Cerebellar nuclear complex (tissue), 1 donor: Measurements from ENCODE around the gene CNTD1.
"Not testable (repeated sequence)": the region's sequence is repeated elsewhere in the genome, so short reads cannot be mapped to it uniquely, and the experiment has no call there.

Source experiments
- DNase-seq, 2 experiments: peaks; one replicate each; lab custom pipeline; 2025; lab: John Stamatoyannopoulos, UW

The CNTD1 gene, protein sequence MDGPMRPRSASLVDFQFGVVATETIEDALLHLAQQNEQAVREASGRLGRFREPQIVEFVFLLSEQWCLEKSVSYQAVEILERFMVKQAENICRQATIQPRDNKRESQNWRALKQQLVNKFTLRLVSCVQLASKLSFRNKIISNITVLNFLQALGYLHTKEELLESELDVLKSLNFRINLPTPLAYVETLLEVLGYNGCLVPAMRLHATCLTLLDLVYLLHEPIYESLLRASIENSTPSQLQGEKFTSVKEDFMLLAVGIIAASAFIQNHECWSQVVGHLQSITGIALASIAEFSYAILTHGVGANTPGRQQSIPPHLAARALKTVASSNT

DNA sequence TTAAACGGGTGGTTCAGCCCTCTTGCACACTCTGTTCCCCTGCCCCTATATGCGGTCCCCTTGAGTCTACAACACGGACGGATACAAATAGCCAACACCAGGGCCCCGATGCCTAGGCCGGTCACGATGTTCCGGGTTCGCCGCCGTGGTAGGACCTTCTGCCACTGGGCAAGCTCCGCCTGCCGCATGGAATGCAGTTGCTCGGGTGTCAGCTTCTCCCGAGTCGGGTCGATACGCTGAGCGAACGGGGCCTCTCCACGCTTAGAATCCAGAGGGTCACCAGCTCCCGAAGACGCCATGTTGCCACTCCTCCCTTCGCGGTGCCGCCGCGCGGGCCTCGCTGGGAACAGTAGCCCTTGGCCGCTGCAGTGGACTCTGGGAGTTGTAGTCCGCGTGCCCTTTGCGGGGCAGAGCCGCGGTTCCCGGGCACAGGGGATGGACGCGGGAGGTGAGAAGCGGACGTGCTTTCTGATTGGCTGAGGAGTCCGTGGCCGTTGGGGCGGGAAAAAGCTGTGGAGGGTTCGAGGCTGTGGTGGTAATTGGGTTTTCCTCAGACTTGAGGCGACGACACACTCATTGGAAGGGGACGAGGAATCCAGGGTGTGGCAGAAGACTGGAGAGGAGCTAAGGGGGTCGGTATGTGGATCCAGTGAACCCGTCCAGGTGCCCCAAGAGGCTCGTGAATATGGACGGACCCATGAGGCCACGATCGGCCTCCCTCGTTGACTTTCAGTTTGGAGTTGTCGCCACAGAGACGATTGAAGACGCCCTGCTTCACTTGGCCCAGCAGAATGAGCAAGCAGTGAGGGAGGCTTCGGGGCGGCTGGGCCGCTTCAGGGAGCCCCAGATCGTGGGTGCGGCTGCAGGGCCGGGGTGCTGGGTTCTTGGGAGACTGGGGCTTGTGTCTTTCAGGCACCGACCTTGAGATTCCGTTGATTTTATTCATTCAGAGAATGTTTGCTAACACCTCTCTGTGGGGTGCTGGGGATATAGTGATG, at the start of gene CNTD1, which contains the start of gene COA3:
Gene CNTD1, plus strand, starts transcription at position 479 of the 998 bp plus-strand sequence. Its CDS starts 207 bp downstream, at position 686.
Gene COA3, minus strand, starts transcription at position 322 of the 998 bp plus-strand sequence. Its CDS starts 23 bp downstream, at position 299.
- DNase-seq, result peak; percentile 48 to 62

DNA sequence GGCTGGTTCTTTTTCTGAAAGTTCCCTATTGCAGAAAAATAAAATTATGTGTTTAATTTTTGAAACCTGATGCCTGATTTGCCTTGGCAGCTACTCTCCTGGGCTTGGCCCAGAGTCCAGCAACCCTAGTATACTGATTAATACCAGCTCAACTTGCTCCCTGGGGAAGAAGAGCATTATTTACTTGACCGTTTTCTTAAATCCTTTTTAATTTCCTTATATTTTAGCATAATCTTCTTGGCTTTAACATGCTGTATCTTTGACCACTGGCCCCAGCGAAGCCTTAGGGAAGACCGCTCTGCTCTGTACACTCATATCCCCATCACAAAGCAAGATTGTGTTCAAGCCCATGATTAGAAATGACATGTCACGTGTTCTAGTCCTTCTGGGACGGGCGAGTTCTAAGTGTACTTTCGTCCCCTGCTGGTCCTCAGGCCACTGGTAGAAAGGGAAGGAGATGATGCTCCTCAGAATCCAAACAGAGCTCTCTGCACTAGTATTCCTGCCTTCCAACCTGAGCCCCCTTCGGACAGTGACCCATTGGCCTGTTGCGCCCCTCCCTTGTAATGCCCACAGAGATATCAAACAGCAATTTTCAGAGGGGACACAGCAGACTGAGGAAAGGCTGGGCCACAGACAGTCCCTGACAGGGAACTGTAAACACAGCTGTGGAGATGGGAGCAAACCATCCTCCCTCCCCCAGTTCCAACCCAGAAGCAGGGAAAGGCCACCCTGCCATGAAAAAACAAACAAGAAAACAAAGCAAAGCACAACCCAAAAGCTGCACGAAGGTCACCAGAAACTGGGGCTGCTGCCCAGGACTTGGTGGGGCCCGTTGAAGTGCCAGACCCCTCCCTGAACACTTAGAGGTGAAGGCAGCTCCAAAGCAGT, 49.5 kb upstream of the CNTD1 start:
- DNase-seq, result no peak

DNA sequence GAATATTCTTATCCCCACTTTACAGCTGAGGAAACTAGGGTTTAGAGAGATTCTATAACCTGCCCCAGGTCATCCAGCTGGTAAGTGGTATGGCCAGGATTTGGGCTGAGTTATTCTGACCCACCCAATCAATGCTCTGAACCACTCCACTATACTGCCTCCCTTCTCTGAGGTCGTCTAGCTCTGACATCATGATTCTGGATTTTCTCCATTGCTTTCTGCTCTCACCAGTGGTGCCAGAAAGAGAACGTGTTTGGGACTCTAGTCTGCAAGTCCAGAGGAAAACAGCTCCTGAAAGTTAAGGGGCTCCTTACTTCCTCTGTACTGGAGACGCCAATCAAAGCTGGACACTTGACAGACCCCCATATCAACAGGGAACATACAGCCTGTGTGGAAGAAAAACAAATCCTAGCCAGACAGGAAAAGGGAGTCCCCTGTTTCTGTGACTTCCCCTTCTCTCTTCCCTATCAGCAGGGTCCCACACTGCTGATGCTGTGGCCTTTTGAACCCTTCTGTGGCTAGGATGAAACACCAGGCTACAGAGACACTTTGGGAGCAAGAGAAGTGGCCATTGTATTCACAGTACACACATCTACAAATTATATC, 47.8 kb upstream of the CNTD1 start:
- no peak for DNase-seq

DNA sequence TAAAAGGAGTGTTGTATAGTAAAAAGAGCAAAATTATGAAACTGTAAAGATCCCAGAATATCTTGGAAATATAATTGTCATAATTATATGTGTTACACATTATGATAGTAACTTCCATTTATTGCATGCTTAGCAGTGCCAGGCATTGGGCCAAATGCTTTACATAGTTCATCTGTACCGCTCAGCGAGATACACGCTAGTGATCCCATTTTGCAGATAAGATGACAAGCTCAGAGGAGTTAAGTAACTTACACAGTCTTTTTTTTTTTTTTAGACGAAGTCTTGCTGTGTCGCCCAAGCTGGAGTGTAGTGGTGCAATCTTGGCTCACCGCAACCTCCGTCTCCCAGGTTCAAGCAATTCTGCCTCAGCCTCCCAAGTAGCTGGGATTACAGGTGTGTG, 47.0 kb upstream of the CNTD1 start:
- no peak for DNase-seq

DNA sequence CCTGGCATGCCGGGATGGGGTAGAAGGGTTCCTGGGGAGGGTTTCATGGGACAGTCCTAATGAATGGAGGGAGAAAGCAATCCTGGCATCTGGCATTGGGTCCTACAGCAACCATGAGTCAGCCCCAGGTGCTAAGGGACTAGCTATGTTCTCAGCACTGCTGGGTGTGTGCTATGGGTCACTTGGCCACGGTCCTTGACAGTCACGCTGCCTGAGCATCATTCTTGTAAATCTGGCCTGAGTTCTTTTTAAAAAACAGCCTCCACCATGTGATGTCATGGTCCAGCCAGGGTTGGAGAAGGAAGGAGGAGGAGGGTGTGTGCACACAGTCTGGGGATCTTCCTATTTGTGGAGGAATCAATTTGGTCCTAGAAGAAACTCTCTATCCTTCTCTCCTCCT, 43.9 kb upstream of the CNTD1 start:
- DNase-seq, result no peak

DNA sequence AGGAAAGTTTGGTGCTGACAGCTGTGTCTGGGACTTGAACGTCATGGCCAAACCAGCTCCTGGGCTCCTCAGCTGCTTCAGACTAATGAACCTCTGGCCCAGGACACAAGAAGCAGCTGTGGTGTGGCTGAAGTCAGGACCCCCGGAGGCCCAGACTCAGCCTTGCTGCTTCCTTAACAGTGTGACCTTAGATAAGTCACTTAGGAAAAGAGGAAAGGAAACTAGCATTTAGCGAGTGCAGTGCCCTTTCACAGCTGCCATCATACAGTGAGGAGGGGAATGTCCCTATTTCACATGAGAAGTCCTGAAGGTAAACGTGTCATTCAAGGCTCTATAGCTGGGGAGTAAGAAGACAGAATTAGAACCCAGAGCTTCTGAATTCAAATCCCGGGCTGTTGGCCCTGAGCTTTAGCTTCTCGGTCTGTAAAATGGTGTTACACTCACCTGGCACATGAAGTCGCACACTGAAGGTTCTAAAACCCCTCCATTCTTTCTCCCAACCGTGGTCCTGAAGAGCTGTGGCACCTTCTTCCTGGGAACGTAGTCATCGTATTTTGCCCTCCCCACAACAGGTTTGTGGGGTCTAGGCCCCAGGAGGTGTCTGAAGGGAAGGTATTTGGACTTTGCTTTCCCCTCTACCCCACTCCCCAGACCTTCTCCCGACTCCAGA, 38.5 kb upstream of the CNTD1 start:
- DNase-seq, result no peak

DNA sequence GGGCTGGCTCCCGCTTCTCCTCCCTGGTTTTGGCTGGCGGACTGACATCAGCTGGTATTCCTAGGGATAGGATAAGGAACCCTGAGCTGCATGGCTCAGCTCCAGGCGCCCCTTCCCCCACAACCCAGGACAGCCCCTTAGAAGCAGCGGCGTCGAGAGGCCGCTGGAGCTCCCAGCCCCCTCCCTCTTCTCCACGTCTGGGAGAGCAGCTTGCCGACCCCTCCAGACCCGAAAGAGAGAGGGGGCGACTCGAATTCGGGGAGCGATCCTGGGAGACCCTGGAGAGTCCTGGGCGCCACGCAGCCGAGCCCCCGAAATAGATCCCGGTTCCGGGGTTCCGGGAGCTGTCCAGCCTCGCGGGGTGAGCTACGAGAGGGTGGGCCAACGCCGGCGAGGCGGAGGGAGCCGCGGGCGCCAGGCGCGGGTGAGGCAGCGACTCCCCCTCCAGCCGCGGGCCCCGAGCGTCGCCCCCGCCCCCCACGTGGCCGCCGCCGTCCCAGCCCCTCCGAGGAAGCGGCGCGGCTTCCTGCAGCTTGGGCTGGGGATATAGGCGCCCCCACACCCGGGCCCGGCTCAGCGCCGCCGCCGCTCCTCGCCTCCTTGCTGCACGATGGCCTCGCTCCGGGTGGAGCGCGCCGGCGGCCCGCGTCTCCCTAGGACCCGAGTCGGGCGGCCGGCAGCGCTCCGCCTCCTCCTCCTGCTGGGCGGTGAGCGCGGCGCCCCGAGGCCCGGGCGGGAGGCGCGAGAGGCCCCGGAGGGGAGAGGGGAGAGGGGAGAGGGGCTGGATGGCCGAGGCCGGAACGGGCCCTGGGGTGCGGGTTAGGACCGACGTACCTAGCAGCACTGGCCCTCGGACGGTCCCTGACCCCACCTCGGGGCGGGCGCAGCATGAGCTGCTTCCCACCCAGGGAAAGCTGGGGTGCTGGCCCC, 37.7 kb upstream of the CNTD1 start, which contains the start of gene RAMP2:
Gene RAMP2, plus strand, starts transcription at position 576 of the 930 bp plus-strand sequence. Its CDS starts 35 bp downstream, at position 611.
- no peak for DNase-seq

DNA sequence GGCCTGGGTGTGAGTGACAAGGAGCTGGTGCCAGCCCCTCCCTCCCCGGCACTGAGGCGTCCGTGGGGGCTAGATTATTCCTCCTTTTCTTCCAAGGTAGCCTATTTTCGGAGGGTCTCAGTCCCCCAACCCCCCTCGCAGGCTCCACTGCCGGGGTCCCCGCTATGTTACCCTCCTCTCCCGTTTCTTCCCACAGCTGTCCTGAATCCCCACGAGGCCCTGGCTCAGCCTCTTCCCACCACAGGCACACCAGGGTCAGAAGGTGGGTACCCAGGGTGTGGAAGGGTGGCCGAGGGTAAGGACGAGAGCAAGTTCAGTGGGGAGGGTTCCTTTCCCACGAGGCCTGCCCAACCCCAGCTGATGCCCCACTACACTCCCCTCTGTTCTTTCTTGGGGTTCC, 37.0 kb upstream of the CNTD1 start:
- DNase-seq, result no peak

DNA sequence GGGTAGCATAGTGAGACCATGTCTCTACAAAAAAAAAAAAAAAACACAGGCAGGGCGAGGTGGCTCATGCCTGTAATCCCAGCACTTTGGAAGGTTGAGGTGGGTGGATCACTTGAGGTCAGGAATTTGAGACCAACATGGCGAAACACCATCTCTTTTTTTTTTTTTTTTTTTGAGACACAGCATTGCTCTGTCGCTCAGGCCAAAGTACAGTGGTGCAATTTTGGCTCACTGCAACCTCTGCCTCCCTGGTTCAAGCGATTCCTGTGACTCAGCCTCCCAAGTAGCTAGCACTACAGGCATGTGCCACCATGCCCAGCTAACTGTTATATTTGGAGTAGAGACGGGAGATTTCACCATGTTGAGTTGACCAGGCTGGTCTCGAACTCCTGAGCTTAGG, 32.5 kb upstream of the CNTD1 start:
- no peak for DNase-seq

DNA sequence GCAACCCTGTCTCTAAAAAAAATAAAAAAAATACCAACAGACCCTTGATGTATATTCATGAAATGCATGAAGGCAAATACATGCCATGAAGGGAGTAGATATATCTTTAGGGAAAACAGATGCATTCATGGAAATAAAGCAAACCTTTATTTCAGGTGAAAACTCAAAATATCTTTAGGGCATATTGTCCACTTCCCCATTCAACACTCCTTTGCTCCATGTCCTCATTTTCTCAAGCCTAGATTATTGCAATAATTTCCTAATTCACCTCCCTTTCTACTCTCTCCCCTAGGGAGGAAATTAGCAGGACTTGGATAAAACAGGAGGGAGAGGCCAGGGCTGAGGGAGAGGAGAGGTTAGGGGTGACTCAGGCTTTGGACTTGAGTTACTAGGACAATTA, 31.1 kb upstream of the CNTD1 start:
- DNase-seq, result no peak

DNA sequence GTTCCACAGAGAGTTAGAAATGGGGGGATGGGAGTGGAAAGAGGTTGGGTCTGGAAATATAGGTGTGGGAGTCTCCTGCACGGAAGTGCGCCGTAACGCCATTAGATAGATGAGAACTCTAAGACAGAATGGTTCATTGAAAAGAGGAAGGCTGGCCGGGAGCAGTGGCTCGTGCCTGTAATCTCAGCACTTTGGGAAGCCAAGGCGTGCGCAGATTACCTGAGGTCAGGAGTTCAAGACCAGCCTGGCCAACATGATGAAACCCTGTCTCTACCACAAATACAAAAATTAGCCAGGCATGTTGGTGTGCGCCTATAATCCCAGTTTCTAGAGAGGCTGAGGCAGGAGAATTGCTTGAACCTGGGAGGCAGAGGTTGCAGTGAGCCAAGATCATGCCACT, 30.7 kb upstream of the CNTD1 start:
- not testable (repeated sequence) for DNase-seq

DNA sequence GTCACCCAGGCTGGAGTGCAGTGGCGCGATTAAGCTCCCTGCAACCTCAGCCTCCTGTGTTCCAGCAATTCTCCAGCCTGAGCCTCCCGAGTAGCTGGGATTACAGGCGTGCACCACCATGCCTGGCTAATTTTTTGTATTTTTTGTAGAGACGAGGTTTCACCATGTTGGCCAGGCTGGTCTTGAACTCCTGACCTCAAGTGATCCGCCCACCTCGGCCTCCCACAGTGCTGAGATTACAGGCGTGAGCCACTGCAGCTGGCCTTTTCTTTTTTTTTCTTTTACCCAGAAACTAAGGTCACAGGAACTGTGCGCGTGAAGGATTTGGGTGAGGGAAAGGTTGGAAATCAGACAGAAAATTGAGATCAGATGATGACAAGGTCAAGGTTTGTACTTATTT, 28.7 kb upstream of the CNTD1 start:
- not testable (repeated sequence) for DNase-seq

DNA sequence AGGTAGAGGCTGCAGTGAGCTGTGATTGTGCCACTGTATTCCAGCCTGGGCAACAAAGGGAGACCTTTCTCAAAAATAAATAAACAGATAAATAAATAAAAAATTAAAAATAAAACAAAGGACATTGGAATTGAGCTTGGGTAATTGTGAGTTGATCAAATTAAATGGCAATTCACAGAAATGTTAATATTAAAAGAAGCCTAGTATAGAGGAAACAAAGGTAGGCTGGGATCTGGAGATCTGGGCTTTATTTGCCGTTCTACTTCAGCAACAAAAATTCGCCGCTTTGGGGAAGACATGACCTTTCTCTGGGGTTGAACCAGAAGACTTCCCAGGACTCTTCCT, 25.7 kb upstream of the CNTD1 start:
- DNase-seq, result no peak

DNA sequence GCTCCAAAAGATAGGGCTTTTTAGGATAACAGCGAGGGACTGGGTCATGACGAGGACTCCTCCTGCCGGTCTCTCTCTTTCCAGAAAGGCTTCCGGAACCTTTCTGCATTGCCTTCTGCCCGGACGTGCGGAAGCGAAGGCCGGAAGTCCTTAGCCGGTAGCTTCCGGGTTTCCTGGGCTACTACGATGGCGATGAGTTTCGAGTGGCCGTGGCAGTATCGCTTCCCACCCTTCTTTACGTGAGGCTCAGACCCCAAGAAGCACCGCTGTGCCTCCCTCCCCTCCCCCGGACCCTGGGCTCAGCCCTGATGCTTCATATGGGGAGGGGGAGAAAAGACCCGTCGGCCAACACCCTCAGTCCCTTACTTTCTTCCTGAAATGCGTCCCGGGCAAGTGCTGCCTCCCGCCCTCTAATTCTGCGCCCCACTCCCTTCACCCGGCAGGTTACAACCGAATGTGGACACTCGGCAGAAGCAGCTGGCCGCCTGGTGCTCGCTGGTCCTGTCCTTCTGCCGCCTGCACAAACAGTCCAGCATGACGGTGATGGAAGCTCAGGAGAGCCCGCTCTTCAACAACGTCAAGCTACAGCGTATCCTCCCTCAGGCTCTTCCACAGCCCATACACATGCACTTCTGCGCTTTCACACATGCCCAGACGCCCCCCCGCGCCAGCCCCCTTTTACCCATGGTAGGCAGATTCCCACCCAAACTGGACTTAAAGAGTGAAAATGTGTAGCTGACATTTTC, 25.2 kb upstream of the CNTD1 start, which contains the start of gene VPS25:
Gene VPS25, plus strand, starts transcription at position 160 of the 746 bp plus-strand sequence. Its CDS starts 27 bp downstream, at position 187.
- peak in 1 of 2 experiments; percentile 51 for DNase-seq

DNA sequence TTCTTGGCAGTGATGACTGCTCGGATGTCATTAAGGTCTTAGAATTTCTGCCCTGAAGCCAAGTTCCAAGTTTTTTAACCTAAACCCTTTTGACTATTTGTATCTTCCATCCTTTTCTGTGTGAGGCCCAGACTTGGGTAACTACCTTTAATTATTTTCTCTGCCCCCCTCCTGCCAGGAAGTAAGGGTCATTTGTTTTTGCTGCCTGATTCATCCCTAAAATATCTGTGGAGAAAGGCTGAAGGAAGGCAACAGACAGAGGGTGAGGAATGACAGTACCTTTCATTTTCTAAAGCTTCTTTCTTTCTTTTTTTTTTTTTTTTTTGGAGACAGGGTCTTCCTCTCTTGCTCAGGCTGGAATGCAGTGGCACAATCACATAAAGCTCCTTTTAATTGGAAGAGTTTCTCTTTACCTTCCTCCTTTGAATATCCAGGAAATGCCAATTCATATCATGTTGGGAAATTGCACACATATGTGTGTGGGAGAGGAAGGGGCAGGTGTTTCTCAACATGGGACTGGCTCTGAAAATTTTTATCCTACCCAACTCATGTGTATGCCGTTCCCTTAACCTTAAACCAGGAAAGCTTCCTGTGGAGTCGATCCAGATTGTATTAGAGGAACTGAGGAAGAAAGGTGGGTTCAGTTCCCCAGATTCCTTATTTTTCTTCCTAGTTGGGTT, 24.5 kb upstream of the CNTD1 start:
- DNase-seq, result no peak

DNA sequence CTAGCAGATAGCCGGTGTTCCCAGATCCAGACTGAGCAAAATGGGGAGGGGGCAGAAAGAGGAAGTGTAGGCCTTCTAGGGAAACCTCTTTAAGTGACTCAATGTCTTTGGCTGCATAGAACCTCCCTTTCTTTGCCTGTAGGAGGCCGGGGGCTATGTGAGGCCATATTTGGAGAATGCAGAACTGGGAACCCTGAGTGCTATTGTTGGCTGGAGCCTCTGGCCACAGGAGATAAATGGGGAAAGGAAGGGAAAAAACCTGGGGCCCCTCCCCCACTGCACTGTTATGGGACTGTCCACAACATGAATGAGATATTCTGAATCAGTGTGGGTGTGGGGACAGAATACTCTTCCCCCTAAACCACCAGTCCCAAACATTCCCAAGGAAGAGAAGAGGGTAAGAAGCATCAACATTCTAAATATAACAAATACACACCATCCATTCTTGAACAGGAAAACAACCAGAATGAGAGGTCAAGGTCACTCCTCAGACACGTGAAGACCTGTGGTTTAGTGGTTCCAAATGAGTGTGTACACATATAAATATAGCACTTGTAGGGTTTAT, 23.0 kb upstream of the CNTD1 start:
- DNase-seq, result no peak

DNA sequence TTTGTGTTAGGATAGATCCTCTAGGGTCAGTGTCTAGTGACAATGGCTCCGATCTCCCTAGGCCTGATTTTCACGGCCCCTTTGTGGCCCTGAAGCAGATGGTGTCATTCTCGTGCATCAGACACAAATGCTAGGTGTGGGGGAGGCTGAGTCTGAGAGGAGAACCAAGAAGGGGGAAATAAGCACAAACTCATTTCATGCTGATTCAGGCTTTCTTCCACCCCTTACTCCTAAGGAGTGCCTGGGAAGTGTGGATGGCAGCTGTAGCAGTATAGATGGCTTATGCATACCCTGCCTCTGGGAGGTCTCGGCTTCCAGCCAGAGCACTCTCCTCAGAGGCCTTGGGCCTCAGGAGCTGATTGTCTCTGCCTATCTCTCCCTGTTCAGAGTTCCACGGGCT, 20.1 kb upstream of the CNTD1 start:
- no peak for DNase-seq
